AG04450 (cell line): ENCODE measurements around the gene SECTM1. TPM values are rescaled to one million over a fixed set of nuclear protein-coding genes. Genes with fewer than 3 reads are reported as not detected.

ENCODE experiments used
- CTCF ChIA-PET: fragments of 300-600, 350-600 bp; formaldehyde crosslinking; extraction: SDS; loops from one replicate; lab custom pipeline; 2022; ENCODE audit warnings: antibody characterized with exemption, inconsistent platforms; lab: Charles Lee
- POLR2A ChIA-PET: fragments of 350-600 bp; formaldehyde crosslinking; extraction: SDS; loops from one replicate; lab custom pipeline; 2021; ENCODE audit warnings: antibody characterized with exemption, inconsistent platforms; lab: Yijun Ruan, JAX
- DNase-seq: peaks from one replicate; pipeline ENCODE4 v3.0.0-alpha.2; 2011; ENCODE audit warnings: low read depth, low spot score
- H3K27ac ChIP-seq: one replicate; pipeline ENCODE4 v1.5.1; 2012; ENCODE audit warnings: low read depth, low read length, control low read depth
- H3K27me3 ChIP-seq: one replicate; pipeline ENCODE4 v1.6.0; 2012; ENCODE audit warnings: low read length; ENCODE audit not compliant: control insufficient read depth, insufficient read depth
- H3K4me3 ChIP-seq: 2 replicates; pipeline ENCODE4 v1.5.1; 2011; ENCODE audit warnings: mild to moderate bottlenecking, low read depth, low read length, control low read depth
- H3K9me3 ChIP-seq: 2 replicates; pipeline ENCODE4 v1.5.1; 2012; ENCODE audit warnings: low read length; ENCODE audit not compliant: control insufficient read depth, insufficient read depth
- polyA plus RNA-seq: library from polyadenylated mRNA; depleted of rRNA; stranded (reverse); fragments of >200 nt; gene quantifications from 2 replicates; pipeline ENCODE4 v1.2.3, GENCODE V29; 2011
- TF ChIP-seq, protein P1 (sequence below): IDR thresholded peaks from 2 replicates; pipeline ENCODE4 v1.5.1; 2011; ENCODE audit warnings: low read depth, low read length, control low read depth, inconsistent platforms

SECTM1 gene
- polyA plus RNA-seq, 1 experiment = 8.0 TPM

DNA sequence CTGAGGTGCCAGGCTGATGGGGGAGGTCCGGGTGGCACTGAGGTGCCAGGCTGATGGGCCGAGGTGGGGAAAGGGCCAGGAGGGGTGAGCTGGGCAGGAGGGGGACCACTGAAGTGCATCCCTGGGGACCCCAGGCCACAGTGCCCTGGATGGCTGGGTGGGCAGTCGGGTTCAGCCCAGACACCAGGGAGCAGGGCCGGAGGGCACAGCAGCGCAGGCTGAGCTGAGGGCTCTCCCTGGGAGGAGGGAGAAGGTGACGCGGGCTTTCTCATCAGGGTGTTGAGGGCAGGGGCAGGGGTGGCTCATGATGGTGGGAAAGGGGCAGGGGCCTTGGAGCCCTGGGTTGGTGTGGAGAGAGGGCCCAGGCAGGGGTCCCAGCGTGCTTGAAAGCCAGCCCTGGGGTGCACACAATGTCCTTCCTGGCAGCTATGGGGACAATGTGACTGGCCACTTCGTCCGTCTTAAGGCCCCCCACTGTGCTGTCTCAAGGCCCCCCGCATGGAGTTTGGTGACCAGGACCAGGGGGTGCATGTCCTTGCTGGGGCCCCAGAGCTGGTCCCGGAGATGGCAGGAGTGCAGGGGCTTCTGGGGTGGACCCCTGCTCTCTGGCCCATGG is 32.2 kb downstream of the SECTM1 start:
- ChIA-PET CTCF (interaction anchor here (1.3 kb wide), 1 partner anchor 123 kb away, joined by 3 read pairs; no protein-coding TSS in a partner anchor), POLR2A (interaction anchor here (1.1 to 1.4 kb wide), 2 partner anchors 28 to 98 kb away, joined by 3 read pairs; partner anchors contain the start of gene CSNK1D)

DNA sequence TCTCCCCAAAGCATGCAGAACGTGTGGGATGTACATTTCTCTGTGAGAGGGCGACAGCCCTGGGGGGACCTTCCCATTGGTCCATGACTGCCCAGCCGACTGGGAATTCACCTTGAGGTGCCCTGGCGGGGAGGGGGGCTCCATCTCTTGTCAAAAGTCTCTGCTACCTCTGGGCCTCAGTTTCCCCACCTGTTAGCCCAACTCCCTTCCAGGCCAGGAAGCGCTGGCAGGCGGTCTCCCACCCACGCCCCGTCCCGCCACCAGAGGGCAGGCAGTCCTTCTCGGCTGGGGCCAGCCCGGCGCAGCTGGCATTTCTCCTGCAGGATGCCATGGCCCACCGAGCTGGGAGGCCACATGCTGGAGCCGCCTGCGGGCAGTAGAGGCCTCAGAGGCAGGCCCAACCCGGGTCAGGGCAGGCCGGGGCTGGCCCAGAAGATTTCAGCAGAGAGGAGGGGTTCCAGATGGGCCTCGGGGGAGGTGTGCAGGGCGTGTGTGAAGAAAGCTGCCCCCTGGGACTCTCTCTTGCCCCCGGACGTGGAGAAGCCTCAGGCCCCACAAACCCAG is 32.8 kb downstream of the SECTM1 start:
- no peak overlapping the region for H3K27ac ChIP-seq
- peaks cover 2% of the 10 kb centered on the region for H3K27me3 ChIP-seq
- CTCF ChIA-PET = interaction anchor here (1.0 to 1.3 kb wide), 2 partner anchors 17 to 124 kb away, joined by 3 to 4 read pairs; no protein-coding TSS in a partner anchor
- H3K4me3 ChIP-seq = no peak overlapping the region
- POLR2A ChIA-PET = interaction anchor here (0.6 to 1.4 kb wide), 3 partner anchors 28 to 99 kb away, joined by 3 to 8 read pairs (median 3); partner anchors contain the start of gene CSNK1D
- TF ChIP-seq, protein P1, sequence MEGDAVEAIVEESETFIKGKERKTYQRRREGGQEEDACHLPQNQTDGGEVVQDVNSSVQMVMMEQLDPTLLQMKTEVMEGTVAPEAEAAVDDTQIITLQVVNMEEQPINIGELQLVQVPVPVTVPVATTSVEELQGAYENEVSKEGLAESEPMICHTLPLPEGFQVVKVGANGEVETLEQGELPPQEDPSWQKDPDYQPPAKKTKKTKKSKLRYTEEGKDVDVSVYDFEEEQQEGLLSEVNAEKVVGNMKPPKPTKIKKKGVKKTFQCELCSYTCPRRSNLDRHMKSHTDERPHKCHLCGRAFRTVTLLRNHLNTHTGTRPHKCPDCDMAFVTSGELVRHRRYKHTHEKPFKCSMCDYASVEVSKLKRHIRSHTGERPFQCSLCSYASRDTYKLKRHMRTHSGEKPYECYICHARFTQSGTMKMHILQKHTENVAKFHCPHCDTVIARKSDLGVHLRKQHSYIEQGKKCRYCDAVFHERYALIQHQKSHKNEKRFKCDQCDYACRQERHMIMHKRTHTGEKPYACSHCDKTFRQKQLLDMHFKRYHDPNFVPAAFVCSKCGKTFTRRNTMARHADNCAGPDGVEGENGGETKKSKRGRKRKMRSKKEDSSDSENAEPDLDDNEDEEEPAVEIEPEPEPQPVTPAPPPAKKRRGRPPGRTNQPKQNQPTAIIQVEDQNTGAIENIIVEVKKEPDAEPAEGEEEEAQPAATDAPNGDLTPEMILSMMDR = peak; percentile 73
- H3K9me3 ChIP-seq = no peaks in the 10 kb centered on the region; the same call in 1 of the 2 replicates
- no peak for DNase-seq

More for the DNA sequence above, 32.2 kb downstream of the SECTM1 start:
- TF ChIP-seq, protein P1 = no peak
- H3K4me3 ChIP-seq = no peak overlapping the region
- peaks cover 2% of the 10 kb centered on the region for H3K27me3 ChIP-seq
- no peak for DNase-seq
- no peaks in the 10 kb centered on the region; the same call in 1 of the 2 replicates for H3K9me3 ChIP-seq
- no peak overlapping the region for H3K27ac ChIP-seq

DNA sequence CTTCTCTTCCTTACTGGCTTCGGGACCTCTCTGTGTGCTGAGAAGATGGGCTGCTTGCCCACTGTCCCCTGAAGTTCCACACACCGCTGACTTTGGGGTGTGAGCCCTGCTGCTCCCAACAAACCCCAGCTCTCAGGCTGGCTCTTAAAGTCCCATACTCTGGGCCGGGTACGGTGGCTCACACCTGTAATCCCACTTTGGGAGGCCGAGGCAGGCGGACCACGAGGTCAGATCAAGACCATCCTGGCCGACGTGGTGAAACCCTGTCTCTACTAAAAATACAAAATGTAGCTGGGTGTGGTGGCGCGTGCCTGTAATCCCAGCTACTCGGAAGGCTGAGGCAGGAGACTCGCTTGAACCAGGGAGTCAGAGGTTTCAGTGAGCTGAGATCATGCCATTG is 33.3 kb downstream of the SECTM1 start:
- TF ChIP-seq, protein P1 = no peak
- H3K4me3 ChIP-seq = no peak overlapping the region
- no peaks in the 10 kb centered on the region; the same call in 1 of the 2 replicates for H3K9me3 ChIP-seq
- ChIA-PET POLR2A (interaction anchor here (0.6 to 1.4 kb wide), 3 partner anchors 27 to 99 kb away, joined by 3 to 8 read pairs (median 3); partner anchors contain the start of gene CSNK1D), CTCF (interaction anchor here (0.6 to 1.3 kb wide), 4 partner anchors 14 to 124 kb away, joined by 3 to 4 read pairs (median 3); no protein-coding TSS in a partner anchor)
- no peak for DNase-seq
- peaks cover 2% of the 10 kb centered on the region for H3K27me3 ChIP-seq
- H3K27ac ChIP-seq = no peak overlapping the region

DNA sequence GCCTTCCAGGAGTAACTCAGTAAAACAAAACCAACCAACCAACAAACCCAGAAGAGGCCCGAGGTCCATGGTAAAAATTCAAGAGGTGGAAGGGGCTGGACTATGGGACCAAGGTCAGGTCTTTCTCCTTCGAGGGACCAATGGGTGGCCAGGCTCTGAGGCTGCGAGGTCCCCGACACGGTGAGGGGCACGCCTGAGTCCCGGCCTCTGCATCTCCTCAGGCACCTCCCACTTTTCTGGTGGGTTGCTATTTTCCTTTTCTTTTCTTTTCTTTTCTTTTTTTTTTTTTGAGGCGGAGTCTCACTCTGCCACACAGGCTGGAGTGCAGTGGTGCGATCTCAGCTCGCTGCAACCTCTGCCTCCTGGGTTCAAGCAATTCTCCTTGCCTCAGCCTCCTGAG is 34.1 kb downstream of the SECTM1 start:
- H3K27ac ChIP-seq = no peak overlapping the region
- ChIA-PET CTCF (interaction anchor here (0.6 to 1.0 kb wide), 3 partner anchors 14 to 81 kb away, joined by 3 to 4 read pairs (median 3); no protein-coding TSS in a partner anchor), POLR2A (interaction anchor here (1.2 kb wide), 1 partner anchor 34 kb away, joined by 4 read pairs; the partner anchor contains the start of gene SECTM1)
- peaks cover 2% of the 10 kb centered on the region for H3K27me3 ChIP-seq
- TF ChIP-seq, protein P1 = no peak
- no peaks in the 10 kb centered on the region; the same call in 1 of the 2 replicates for H3K9me3 ChIP-seq
- no peak for DNase-seq
- no peak overlapping the region for H3K4me3 ChIP-seq
